ENCODE results near the gene KRTAP4-6. TPM values are rescaled to one million over a fixed set of nuclear protein-coding genes. Genes with fewer than 3 reads are reported as not detected.
"Not testable (repeated sequence)": the region's sequence is repeated elsewhere in the genome, so short reads cannot be mapped to it uniquely, and the experiment has no call there.

The KRTAP4-6 gene
- polyA plus RNA-seq, 4 donors: not detected

DNA sequence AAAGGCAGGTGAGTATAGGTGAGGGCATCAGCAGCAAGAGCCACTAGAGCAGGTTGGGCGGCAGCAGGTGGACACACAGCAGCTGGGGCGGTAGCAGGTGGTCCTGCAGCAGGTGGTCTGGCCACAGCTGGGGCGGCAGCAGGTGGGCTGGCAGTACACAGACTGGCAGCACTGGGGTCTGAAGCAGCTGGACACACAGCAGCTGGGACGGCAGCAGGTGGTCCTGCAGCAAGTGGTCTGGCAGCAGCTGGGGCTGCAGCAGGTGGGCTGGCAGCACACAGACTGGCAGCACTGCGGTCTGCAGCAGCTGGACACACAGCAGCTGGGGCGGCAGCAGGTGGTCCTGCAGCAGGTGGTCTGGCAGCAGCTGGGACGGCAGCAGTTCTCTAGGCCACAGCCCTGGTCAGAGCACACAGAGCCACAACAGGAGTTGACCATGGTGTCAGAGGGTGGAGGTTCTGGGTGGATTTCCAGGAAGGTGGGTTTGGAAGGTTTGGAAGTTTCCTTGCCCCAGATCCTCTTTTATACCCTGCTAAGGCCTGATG is 37.5 kb upstream of the KRTAP4-6 start, which contains the start of gene KRTAP4-2:
TSS of gene KRTAP4-2 (minus strand) at position 495 of the 545 bp plus-strand sequence. CDS start at position 438, 57 bp downstream.
- Histone ChIP-seq H3K9me3 (ENCODE audit: control insufficient read depth in 2 of 2, insufficient read depth in 1 of 2, low read depth in 1 of 2, low read length in 1 of 2) (no peaks in the 10 kb centered on the region), H3K4me3 (ENCODE audit: low read depth in 1 of 3, low read length in 3 of 3) (no peak within 1 kb of the TSS), H3K27me3 (ENCODE audit: control insufficient read depth in 3 of 3, insufficient read depth in 3 of 3, low read length in 3 of 3) (peaks cover 0 to 34% (median 2%) of the 10 kb centered on the region in 3 donors), H3K27ac (ENCODE audit: low read depth in 1 of 3, low read length in 2 of 3) (no peak within 1 kb of the TSS), H3K36me3 (ENCODE audit: control insufficient read depth in 3 of 3, insufficient read depth in 2 of 3, low read depth in 1 of 3, low read length in 3 of 3) (no peaks in the 10 kb centered on the region), H3K4me1 (ENCODE audit: control insufficient read depth in 3 of 3, insufficient read depth in 2 of 3, low read depth in 1 of 3, low read length in 2 of 3) (peaks cover 0 to 2% (median 0%) of the 10 kb centered on the region in 3 donors)
- WGBS, 3 donors: 83 to 92% (median 89%) methylated on average over 6 to 7 of the region's 7 CpGs
- FAIRE-seq (no peak), DNase-seq (no peak)

DNA sequence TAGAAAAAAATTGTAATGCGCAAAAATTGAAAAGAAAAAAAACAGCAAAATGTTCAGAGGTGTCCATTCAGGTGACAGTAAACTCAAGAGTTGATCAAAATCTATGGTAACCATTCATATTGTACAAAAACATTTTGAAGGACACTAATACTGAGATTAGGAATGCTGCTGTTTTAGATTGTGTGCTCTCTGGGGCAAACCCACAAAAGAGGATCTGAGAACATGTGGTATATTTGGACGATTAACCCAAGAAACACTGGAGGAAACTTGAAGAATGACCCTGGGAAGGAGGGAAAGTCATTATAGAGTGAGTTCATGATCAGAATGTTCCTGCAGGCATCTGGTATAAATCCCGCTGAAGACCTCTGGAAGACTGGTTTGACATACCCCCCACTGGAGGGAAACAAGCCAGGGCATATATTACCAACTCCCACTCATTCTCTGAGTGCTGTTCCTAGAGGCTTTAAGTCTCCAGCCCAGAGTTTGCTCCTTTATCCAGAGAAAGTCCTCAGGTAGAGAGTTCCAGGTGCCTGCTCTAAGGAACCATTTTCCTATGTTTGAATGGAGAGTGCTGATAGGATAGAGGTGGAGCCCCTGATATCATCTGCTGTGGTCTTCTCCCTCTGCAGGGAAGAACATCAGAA is 36.5 kb upstream of the KRTAP4-6 start:
- Histone ChIP-seq H3K27ac (ENCODE audit: low read depth in 1 of 3, low read length in 2 of 3) (no peak overlapping the region), H3K27me3 (ENCODE audit: control insufficient read depth in 3 of 3, insufficient read depth in 3 of 3, low read length in 3 of 3) (peaks cover 0 to 40% (median 4%) of the 10 kb centered on the region in 3 donors), H3K4me3 (ENCODE audit: low read depth in 1 of 3, low read length in 3 of 3) (no peak overlapping the region), H3K36me3 (ENCODE audit: control insufficient read depth in 3 of 3, insufficient read depth in 2 of 3, low read depth in 1 of 3, low read length in 3 of 3) (no peaks in the 10 kb centered on the region), H3K9me3 (ENCODE audit: control insufficient read depth in 2 of 2, insufficient read depth in 1 of 2, low read depth in 1 of 2, low read length in 1 of 2) (no peaks in the 10 kb centered on the region), H3K4me1 (ENCODE audit: control insufficient read depth in 3 of 3, insufficient read depth in 2 of 3, low read depth in 1 of 3, low read length in 2 of 3) (no peaks in the 10 kb centered on the region)
- WGBS, 3 donors: 79 to 87% (median 84%) methylated on average over 3 of the region's 3 CpGs
- FAIRE-seq: no peak
- DNase-seq: no peak

DNA sequence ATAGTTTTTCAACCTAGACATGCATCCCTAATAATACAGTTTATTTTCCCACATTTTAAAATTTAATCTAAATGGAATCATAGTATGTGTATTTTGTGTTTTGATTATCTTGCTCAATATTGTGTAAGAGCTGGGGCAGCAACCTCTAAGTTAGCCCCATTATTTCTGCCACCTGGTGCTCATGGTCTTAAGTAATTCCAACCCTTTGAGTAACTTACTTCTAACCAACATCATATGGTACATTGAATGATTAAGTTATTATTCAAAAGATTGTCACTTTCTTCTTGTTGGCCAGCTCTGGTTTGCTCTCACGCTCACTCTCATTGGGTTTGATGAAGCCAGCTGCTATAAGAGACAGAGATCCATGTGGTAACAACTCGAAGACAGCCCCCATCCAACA is 31.5 kb upstream of the KRTAP4-6 start:
- Histone ChIP-seq H3K4me3 (ENCODE audit: low read depth in 1 of 3, low read length in 3 of 3) (no peak overlapping the region), H3K27me3 (ENCODE audit: control insufficient read depth in 3 of 3, insufficient read depth in 3 of 3, low read length in 3 of 3) (peaks cover 2 to 21% (median 2%) of the 10 kb centered on the region in 3 donors), H3K36me3 (ENCODE audit: control insufficient read depth in 3 of 3, insufficient read depth in 2 of 3, low read depth in 1 of 3, low read length in 3 of 3) (no peaks in the 10 kb centered on the region), H3K27ac (ENCODE audit: low read depth in 1 of 3, low read length in 2 of 3) (no peak overlapping the region), H3K9me3 (ENCODE audit: control insufficient read depth in 2 of 2, insufficient read depth in 1 of 2, low read depth in 1 of 2, low read length in 1 of 2) (no peaks in the 10 kb centered on the region), H3K4me1 (ENCODE audit: control insufficient read depth in 3 of 3, insufficient read depth in 2 of 3, low read depth in 1 of 3, low read length in 2 of 3) (no peaks in the 10 kb centered on the region)
- DNase-seq (no peak), FAIRE-seq (no peak)
- WGBS, 3 donors: 64 to 80% (median 80%) methylated on average over 2 of the region's 2 CpGs

DNA sequence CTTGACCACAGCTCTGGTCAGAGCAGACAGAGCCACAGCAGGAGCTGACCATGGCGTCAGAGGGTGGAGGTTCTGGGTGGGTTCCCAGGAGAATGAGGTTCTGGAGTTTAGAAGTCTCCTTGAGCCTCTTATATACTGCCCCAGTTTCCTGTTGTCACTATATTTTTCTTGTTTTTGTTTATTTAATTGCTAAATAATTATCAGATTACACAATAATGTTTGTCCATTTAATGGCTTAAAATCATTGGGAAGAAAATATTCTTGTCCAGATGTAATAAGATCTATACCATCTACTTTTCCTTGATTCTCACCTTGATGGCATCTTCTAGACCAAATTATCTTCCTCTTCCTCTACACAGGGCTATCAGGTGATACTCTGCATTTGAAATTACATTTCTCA is 27.8 kb upstream of the KRTAP4-6 start, which contains the start of gene KRTAP4-3:
TSS of gene KRTAP4-3 (minus strand) at position 101 of the 400 bp plus-strand sequence. CDS start at position 52, 49 bp downstream.
- Histone ChIP-seq H3K36me3 (ENCODE audit: control insufficient read depth in 3 of 3, insufficient read depth in 2 of 3, low read depth in 1 of 3, low read length in 3 of 3) (no peaks in the 10 kb centered on the region), H3K27me3 (ENCODE audit: control insufficient read depth in 3 of 3, insufficient read depth in 3 of 3, low read length in 3 of 3) (peaks cover 2 to 15% (median 4%) of the 10 kb centered on the region in 3 donors), H3K4me1 (ENCODE audit: control insufficient read depth in 3 of 3, insufficient read depth in 2 of 3, low read depth in 1 of 3, low read length in 2 of 3) (no peaks in the 10 kb centered on the region), H3K9me3 (ENCODE audit: control insufficient read depth in 2 of 2, insufficient read depth in 1 of 2, low read depth in 1 of 2, low read length in 1 of 2) (no peaks in the 10 kb centered on the region), H3K27ac (ENCODE audit: low read depth in 1 of 3, low read length in 2 of 3) (no peak within 1 kb of the TSS), H3K4me3 (ENCODE audit: low read depth in 1 of 3, low read length in 3 of 3) (no peak within 1 kb of the TSS)
- FAIRE-seq (no peak), DNase-seq (no peak)
- 69 to 70% (median 70%) methylated on average over 1 of the region's 1 CpG for WGBS, 3 donors

DNA sequence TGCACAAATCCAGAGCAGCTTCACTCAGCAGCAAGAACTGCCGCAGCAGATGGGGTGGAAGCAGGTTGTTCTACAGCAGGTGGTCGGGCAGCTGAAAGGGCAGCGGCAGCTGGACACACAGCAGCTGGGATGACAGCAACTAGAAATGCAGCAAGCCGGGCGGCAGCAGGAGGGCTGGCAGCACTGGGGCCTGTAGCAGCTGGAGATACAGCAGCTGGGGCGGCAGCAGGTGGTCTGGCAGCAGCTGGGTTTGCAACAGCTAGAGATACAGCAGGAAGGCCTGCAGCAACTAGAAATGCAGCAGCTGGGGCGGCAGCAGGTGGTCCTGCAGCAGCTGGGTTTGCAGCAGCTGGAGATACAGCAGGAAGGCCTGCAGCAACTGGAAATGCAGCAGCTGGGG is 27.2 kb upstream of the KRTAP4-6 start:
- FAIRE-seq: no peak
- 77 to 84% (median 82%) methylated on average over 7 of the region's 7 CpGs for WGBS, 3 donors

DNA sequence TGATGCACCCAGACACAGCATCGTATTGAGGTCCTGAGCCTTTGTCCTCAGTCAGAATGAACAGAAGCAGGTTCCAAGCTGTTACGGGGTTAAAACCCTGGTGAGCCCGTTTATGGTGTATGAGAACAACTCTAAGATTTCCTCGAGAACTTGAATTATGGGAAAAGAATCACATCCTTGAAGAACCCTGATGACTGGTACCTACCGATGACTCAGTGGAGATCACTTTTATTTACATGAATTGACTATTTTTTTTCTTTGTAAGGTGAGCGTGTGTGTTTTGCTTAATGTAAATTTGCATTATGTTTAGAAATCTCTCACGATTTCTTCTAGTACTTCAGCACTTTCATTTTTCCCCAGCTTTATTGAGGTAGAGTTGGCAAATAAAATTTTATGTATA is 23.5 kb upstream of the KRTAP4-6 start:
- FAIRE-seq (no peak), DNase-seq (no peak)
- H3K27ac ChIP-seq (ENCODE audit: low read depth in 1 of 3, low read length in 2 of 3): no peak overlapping the region
- H3K9me3 ChIP-seq (ENCODE audit: control insufficient read depth in 2 of 2, insufficient read depth in 1 of 2, low read depth in 1 of 2, low read length in 1 of 2): no peaks in the 10 kb centered on the region
- peaks cover 2 to 9% (median 2%) of the 10 kb centered on the region in 3 donors for H3K27me3 ChIP-seq (ENCODE audit: control insufficient read depth in 3 of 3, insufficient read depth in 3 of 3, low read length in 3 of 3)
- H3K4me3 ChIP-seq (ENCODE audit: low read depth in 1 of 3, low read length in 3 of 3): no peak overlapping the region
- WGBS, 3 donors: 53 to 74% (median 64%) methylated on average over 7 of the region's 7 CpGs
- H3K36me3 ChIP-seq (ENCODE audit: control insufficient read depth in 3 of 3, insufficient read depth in 2 of 3, low read depth in 1 of 3, low read length in 3 of 3): no peaks in the 10 kb centered on the region
- H3K4me1 ChIP-seq (ENCODE audit: control insufficient read depth in 3 of 3, insufficient read depth in 2 of 3, low read depth in 1 of 3, low read length in 2 of 3): no peaks in the 10 kb centered on the region

More for the DNA sequence above, 27.2 kb upstream of the KRTAP4-6 start:
- Histone ChIP-seq H3K4me3 (ENCODE audit: low read depth in 1 of 3, low read length in 3 of 3) (no peak overlapping the region), H3K9me3 (ENCODE audit: control insufficient read depth in 2 of 2, insufficient read depth in 1 of 2, low read depth in 1 of 2, low read length in 1 of 2) (no peaks in the 10 kb centered on the region), H3K36me3 (ENCODE audit: control insufficient read depth in 3 of 3, insufficient read depth in 2 of 3, low read depth in 1 of 3, low read length in 3 of 3) (no peaks in the 10 kb centered on the region), H3K27ac (ENCODE audit: low read depth in 1 of 3, low read length in 2 of 3) (no peak overlapping the region), H3K27me3 (ENCODE audit: control insufficient read depth in 3 of 3, insufficient read depth in 3 of 3, low read length in 3 of 3) (peaks cover 2 to 15% (median 4%) of the 10 kb centered on the region in 3 donors), H3K4me1 (ENCODE audit: control insufficient read depth in 3 of 3, insufficient read depth in 2 of 3, low read depth in 1 of 3, low read length in 2 of 3) (no peaks in the 10 kb centered on the region)
- DNase-seq: no peak

DNA sequence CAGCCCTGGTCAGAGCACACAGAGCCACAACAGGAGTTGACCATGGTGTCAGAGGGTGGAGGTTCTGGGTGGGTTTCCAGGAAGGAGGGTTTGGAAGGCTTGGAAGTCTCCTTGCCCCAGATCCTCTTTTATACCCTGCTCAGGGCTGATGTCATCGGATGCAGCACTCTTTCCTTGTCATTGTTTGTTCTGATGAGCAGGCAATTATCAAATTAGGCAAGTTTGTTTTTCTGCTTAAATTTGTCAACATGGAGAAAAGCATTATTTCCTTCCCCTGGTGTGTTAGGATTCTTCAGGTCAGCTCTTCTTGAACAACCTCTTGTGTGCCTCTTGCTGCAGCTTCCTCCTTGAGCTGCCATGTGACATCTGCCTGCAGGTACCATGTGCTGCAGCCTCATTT is 20.3 kb upstream of the KRTAP4-6 start, which contains the start of gene KRTAP4-4:
TSS of gene KRTAP4-4 (minus strand) at position 101 of the 400 bp plus-strand sequence. CDS start at position 44, 57 bp downstream.
- FAIRE-seq (no peak), DNase-seq (no peak)
- H3K4me1 ChIP-seq (ENCODE audit: control insufficient read depth in 3 of 3, insufficient read depth in 2 of 3, low read depth in 1 of 3, low read length in 2 of 3): no peaks in the 10 kb centered on the region
- H3K4me3 ChIP-seq (ENCODE audit: low read depth in 1 of 3, low read length in 3 of 3): no peak within 1 kb of the TSS
- peaks cover 0 to 9% (median 2%) of the 10 kb centered on the region in 3 donors for H3K27me3 ChIP-seq (ENCODE audit: control insufficient read depth in 3 of 3, insufficient read depth in 3 of 3, low read length in 3 of 3)
- no peaks in the 10 kb centered on the region for H3K36me3 ChIP-seq (ENCODE audit: control insufficient read depth in 3 of 3, insufficient read depth in 2 of 3, low read depth in 1 of 3, low read length in 3 of 3)
- WGBS, 3 donors: 84 to 91% (median 86%) methylated on average over 1 of the region's 1 CpG
- no peak within 1 kb of the TSS for H3K27ac ChIP-seq (ENCODE audit: low read depth in 1 of 3, low read length in 2 of 3)
- H3K9me3 ChIP-seq (ENCODE audit: control insufficient read depth in 2 of 2, insufficient read depth in 1 of 2, low read depth in 1 of 2, low read length in 1 of 2): no peaks in the 10 kb centered on the region

DNA sequence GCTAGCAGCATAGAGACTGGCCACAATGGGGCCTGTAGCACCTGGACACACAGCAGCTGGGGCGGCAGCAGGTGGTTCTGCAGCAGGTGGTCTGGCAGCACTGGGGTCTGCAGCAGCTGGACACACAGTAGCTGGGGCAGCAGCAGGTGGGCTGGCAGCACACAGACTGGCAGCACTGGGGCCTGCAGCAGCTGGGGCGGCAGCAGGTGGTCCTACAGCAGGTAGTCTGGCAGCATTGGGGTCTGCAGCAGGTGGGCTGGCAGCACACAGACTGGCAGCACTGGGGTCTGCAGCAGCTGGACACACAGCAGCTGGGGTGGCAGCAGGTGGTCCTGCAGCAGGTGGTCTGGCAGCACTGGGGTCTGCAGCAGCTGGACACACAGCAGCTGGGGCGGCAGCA is 19.8 kb upstream of the KRTAP4-6 start:
- H3K27ac ChIP-seq (ENCODE audit: low read depth in 1 of 3, low read length in 2 of 3); H3K4me1 ChIP-seq (ENCODE audit: control insufficient read depth in 3 of 3, insufficient read depth in 2 of 3, low read depth in 1 of 3, low read length in 2 of 3); H3K4me3 ChIP-seq (ENCODE audit: low read depth in 1 of 3, low read length in 3 of 3); H3K36me3 ChIP-seq (ENCODE audit: control insufficient read depth in 3 of 3, insufficient read depth in 2 of 3, low read depth in 1 of 3, low read length in 3 of 3); FAIRE-seq; H3K9me3 ChIP-seq (ENCODE audit: control insufficient read depth in 2 of 2, insufficient read depth in 1 of 2, low read depth in 1 of 2, low read length in 1 of 2); H3K27me3 ChIP-seq (ENCODE audit: control insufficient read depth in 3 of 3, insufficient read depth in 3 of 3, low read length in 3 of 3); DNase-seq: not testable (repeated sequence)
- WGBS, 3 donors: 85 to 97% (median 91%) methylated on average over 3 of the region's 3 CpGs

Measured in small intestine (tissue), 7 donors.